ENCODE data around the gene COX4I1. TPM values are rescaled to one million over a fixed set of nuclear protein-coding genes. Genes with fewer than 3 reads are reported as not detected.

COX4I1 gene
- total RNA-seq, 1 experiment from 2014 or later: 618 TPM

DNA sequence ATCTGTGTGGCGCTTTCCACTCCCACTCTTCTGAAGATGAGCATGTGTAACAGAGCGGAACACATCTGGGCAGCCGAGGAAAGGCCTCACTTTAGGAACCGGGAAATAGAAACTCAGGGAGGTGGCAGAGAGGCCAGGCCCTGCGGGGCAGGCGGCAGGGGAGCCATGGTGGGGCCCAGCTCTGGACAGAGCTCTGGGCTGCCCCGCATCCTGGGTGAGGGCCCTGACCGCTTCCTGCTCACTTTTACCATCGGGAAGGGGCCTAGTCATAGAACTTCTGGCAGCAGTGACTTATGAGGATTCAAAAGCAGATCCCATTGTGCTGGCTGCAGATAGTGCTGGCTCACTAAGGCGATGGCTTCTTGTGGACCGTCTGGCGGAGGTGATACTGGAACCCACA lies 22.6 kb downstream of the COX4I1 start:
- peaks cover 6% of the 10 kb centered on the region for H3K4me1 Mint-ChIP-seq (ENCODE audit: insufficient read depth, unreplicated experiment)
- BruUV-seq (replicated peaks): no TSS peak
- intact Hi-C loops (cut with micrococcal nuclease): no loop called here

GRCh38 chr16:85823328-85823920 lies 23.9 kb downstream of the COX4I1 start:
- H3K4me3 Mint-ChIP-seq (ENCODE audit: unreplicated experiment): no peak overlapping the region
- POLR2A ChIA-PET: interaction anchor here (0.6 kb wide), 1 partner anchor 9 kb away, joined by 3 read pairs; no protein-coding TSS in a partner anchor
- no TSS peak for BruUV-seq (replicated peaks)
- CTCF ChIA-PET: interaction anchor here (0.6 to 7.5 kb wide), 3 partner anchors 53 to 196 kb away, joined by 3 to 125 read pairs (median 3); no protein-coding TSS in a partner anchor
- intact Hi-C loops (cut with micrococcal nuclease): no loop called here
- H3K4me1 Mint-ChIP-seq (ENCODE audit: insufficient read depth, unreplicated experiment): peaks cover 6% of the 10 kb centered on the region
- H3K9me3 Mint-ChIP-seq (ENCODE audit: unreplicated experiment): no peaks in the 10 kb centered on the region
- no peaks in the 10 kb centered on the region for H3K36me3 Mint-ChIP-seq (ENCODE audit: insufficient read depth, unreplicated experiment)
- TF ChIP-seq, protein P1, sequence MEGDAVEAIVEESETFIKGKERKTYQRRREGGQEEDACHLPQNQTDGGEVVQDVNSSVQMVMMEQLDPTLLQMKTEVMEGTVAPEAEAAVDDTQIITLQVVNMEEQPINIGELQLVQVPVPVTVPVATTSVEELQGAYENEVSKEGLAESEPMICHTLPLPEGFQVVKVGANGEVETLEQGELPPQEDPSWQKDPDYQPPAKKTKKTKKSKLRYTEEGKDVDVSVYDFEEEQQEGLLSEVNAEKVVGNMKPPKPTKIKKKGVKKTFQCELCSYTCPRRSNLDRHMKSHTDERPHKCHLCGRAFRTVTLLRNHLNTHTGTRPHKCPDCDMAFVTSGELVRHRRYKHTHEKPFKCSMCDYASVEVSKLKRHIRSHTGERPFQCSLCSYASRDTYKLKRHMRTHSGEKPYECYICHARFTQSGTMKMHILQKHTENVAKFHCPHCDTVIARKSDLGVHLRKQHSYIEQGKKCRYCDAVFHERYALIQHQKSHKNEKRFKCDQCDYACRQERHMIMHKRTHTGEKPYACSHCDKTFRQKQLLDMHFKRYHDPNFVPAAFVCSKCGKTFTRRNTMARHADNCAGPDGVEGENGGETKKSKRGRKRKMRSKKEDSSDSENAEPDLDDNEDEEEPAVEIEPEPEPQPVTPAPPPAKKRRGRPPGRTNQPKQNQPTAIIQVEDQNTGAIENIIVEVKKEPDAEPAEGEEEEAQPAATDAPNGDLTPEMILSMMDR (IDR thresholded peaks at IDR 0.05; ENCODE audit: unreplicated experiment): no peak
- H3K27ac Mint-ChIP-seq (ENCODE audit: low read depth, unreplicated experiment): no peak overlapping the region
- peaks cover 40% of the 10 kb centered on the region for H3K27me3 Mint-ChIP-seq (ENCODE audit: insufficient read depth, unreplicated experiment)
- no peak for DNase-seq (ENCODE audit: unreplicated experiment)

More for the DNA sequence above, 22.6 kb downstream of the COX4I1 start:
- H3K27ac Mint-ChIP-seq (ENCODE audit: low read depth, unreplicated experiment): no peak overlapping the region
- CTCF ChIA-PET: interaction anchor here (0.6 to 7.5 kb wide), 34 partner anchors 8 to 695 kb away, joined by 3 to 125 read pairs (median 6); no protein-coding TSS in a partner anchor
- POLR2A ChIA-PET: interaction anchor here (1.3 kb wide), 2 partner anchors 166 to 194 kb away, joined by 3 to 4 read pairs; no protein-coding TSS in a partner anchor
- DNase-seq (ENCODE audit: unreplicated experiment): no peak
- H3K36me3 Mint-ChIP-seq (ENCODE audit: insufficient read depth, unreplicated experiment): no peaks in the 10 kb centered on the region
- H3K4me3 Mint-ChIP-seq (ENCODE audit: unreplicated experiment): no peak overlapping the region
- TF ChIP-seq, protein P1 (IDR thresholded peaks at IDR 0.05; ENCODE audit: unreplicated experiment): no peak
- no peaks in the 10 kb centered on the region for H3K9me3 Mint-ChIP-seq (ENCODE audit: unreplicated experiment)
- H3K27me3 Mint-ChIP-seq (ENCODE audit: insufficient read depth, unreplicated experiment): peaks cover 32% of the 10 kb centered on the region

DNA sequence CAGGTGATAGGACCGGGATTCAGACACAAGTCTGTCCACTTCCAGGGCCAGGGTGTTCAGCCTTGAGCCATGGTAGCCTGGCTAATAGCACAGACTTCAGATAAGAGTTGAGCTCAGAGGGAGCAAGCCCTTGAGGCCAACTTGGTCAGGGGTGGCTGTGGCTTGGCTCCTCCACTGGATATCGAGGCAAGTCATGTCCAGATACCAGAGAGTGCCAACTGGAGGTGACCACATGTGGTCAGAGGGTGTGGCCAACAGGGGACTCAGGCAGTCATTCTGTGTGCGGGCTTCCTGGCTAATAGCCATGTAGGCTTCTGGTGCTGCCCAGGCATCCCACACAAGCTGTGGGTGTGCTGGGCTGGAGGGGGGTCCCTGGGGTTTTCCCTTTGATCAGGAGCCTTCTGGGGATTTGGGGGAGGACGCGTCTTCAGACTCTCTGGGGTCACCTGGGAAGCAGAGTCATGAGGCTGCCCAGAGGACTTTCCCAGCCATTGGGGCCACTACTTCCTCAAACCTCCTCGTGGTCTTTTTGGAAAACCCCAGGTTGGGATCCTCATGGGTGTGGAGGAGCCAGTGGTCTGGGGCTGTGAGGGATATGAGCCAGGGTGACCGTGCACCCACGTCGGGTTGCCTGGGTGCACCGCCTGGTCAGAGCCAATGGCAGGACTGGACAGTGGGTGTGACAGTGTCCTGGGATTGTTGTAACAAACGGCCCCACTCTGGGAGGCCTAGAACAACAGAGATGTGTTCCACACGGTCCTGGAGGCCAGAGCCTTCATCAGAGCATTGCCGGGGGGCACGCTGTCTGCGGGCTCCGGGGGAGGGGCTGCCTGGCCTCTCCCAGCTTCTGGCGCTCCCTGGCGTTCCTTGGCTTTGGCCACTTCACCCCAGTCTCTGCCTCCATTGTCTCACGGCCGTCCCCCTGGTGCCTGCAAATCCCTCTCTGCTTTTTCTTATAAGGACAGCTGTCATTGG lies 25.0 kb downstream of the COX4I1 start:
- H3K27ac Mint-ChIP-seq (ENCODE audit: low read depth, unreplicated experiment): no peak overlapping the region
- no peaks in the 10 kb centered on the region for H3K36me3 Mint-ChIP-seq (ENCODE audit: insufficient read depth, unreplicated experiment)
- intact Hi-C loops (cut with micrococcal nuclease): no loop called here
- peaks cover 47% of the 10 kb centered on the region for H3K27me3 Mint-ChIP-seq (ENCODE audit: insufficient read depth, unreplicated experiment)
- DNase-seq (ENCODE audit: unreplicated experiment): no peak
- H3K4me1 Mint-ChIP-seq (ENCODE audit: insufficient read depth, unreplicated experiment): peaks cover 2% of the 10 kb centered on the region
- ChIA-PET CTCF (interaction anchor here (0.6 to 7.5 kb wide), 2 partner anchors 195 to 384 kb away, joined by 3 to 125 read pairs; no protein-coding TSS in a partner anchor), POLR2A (interaction anchor here (0.6 kb wide), 2 partner anchors 8 to 47 kb away, joined by 3 read pairs; no protein-coding TSS in a partner anchor)
- TF ChIP-seq, protein P1 (IDR thresholded peaks at IDR 0.05; ENCODE audit: unreplicated experiment): no peak
- BruUV-seq (replicated peaks): no TSS peak
- H3K9me3 Mint-ChIP-seq (ENCODE audit: unreplicated experiment): no peaks in the 10 kb centered on the region
- no peak overlapping the region for H3K4me3 Mint-ChIP-seq (ENCODE audit: unreplicated experiment)

- no peaks in the 10 kb centered on the region for H3K9me3 Mint-ChIP-seq (ENCODE audit: unreplicated experiment)
- intact Hi-C loops (cut with micrococcal nuclease): no loop called here
- H3K4me3 Mint-ChIP-seq (ENCODE audit: unreplicated experiment): no peak overlapping the region
- CTCF ChIA-PET: no interaction called here
- no TSS peak for BruUV-seq (replicated peaks)
- H3K36me3 Mint-ChIP-seq (ENCODE audit: insufficient read depth, unreplicated experiment): no peaks in the 10 kb centered on the region
- H3K27ac Mint-ChIP-seq (ENCODE audit: low read depth, unreplicated experiment): no peak overlapping the region
- H3K4me1 Mint-ChIP-seq (ENCODE audit: insufficient read depth, unreplicated experiment): no peaks in the 10 kb centered on the region
- peaks cover 38% of the 10 kb centered on the region for H3K27me3 Mint-ChIP-seq (ENCODE audit: insufficient read depth, unreplicated experiment)
- POLR2A ChIA-PET: no interaction called here
- DNase-seq (ENCODE audit: unreplicated experiment): no peak
- TF ChIP-seq, protein P1 (IDR thresholded peaks at IDR 0.05; ENCODE audit: unreplicated experiment): no peak
Measured at GRCh38 chr16:85825326-85825725, 25.8 kb downstream of the COX4I1 start.

Data from MCF 10A (cell line).